Neural cell (in vitro differentiated cells): ENCODE results near the gene FILIP1.

Experiments
- CTCF ChIP-seq: fragments of 450-650 bp; IDR thresholded peaks from 2 replicates; pipeline ENCODE4 v1.5.1; 2014; ENCODE audit warnings: antibody characterized with exemption, mild to moderate bottlenecking, moderate library complexity; ENCODE audit not compliant: poor library complexity, severe bottlenecking
- POLR2AphosphoS5 ChIP-seq: IDR thresholded peaks from 2 replicates; pipeline ENCODE4 v1.6.1; 2012
- SMC3 ChIP-seq: fragments of 450-650 bp; conservative IDR thresholded peaks from 2 replicates; pipeline ENCODE4 v1.6.1; 2014; ENCODE audit warnings: antibody characterized with exemption, mild to moderate bottlenecking, moderate library complexity; ENCODE audit not compliant: poor library complexity

- no peak for TF ChIP-seq CTCF
- no peak for TF ChIP-seq POLR2AphosphoS5
- TF ChIP-seq SMC3, result no peak
Measured at GRCh38 chr6:75291744-75292143, 201.9 kb downstream of the FILIP1 start.
